Peyer's patch (tissue), 4 donors: ENCODE measurements around the gene C19orf44.

Experiments
- POLR2A ChIP-seq, 2 donors: fragments of 450-650 bp; IDR thresholded peaks; one replicate each; pipeline ENCODE4 v1.5.1; 2017; ENCODE audit warnings: antibody characterized with exemption in 2 of 2, mild to moderate bottlenecking in 2 of 2, moderate library complexity in 2 of 2
- TF ChIP-seq, protein P1 (sequence below), 6 experiments: fragments of 450-650 bp in 4 of 6; fragments of 200-600 bp in 2 of 6; sonication (generic) in 1 of 6; IDR thresholded peaks; one replicate each; pipeline ENCODE4 v1.5.1; 2017 to 2019; ENCODE audit warnings: antibody characterized with exemption in 6 of 6, mild to moderate bottlenecking in 3 of 6, moderate library complexity in 1 of 6

DNA sequence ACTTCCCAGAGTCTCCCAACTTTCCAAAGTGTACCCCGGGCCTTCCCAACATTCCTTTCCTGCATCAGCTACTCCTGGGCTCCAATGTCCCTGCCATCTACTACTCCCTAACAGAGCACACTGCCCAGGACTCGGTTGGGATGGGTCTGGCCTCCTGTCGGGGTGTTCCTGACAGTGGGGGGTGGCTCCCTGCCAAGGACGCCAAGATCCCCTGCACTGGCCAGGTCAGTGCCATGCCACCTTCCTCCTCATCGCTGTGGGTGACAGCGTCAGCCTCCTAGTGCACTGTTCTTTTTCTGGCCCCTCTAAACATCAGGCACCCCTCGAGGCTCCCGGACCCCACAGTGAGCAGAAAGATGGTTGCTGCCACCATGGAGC lies 38.3 kb upstream of the C19orf44 start:
- TF ChIP-seq, protein P1, sequence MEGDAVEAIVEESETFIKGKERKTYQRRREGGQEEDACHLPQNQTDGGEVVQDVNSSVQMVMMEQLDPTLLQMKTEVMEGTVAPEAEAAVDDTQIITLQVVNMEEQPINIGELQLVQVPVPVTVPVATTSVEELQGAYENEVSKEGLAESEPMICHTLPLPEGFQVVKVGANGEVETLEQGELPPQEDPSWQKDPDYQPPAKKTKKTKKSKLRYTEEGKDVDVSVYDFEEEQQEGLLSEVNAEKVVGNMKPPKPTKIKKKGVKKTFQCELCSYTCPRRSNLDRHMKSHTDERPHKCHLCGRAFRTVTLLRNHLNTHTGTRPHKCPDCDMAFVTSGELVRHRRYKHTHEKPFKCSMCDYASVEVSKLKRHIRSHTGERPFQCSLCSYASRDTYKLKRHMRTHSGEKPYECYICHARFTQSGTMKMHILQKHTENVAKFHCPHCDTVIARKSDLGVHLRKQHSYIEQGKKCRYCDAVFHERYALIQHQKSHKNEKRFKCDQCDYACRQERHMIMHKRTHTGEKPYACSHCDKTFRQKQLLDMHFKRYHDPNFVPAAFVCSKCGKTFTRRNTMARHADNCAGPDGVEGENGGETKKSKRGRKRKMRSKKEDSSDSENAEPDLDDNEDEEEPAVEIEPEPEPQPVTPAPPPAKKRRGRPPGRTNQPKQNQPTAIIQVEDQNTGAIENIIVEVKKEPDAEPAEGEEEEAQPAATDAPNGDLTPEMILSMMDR (IDR thresholded peaks at IDR 0.05): no peak
- no peak for TF ChIP-seq POLR2A (IDR thresholded peaks at IDR 0.05)
